Pancreas (tissue), 10 donors: Measurements from ENCODE around the gene KCTD6. TPM values are rescaled to one million over a fixed set of nuclear protein-coding genes. Genes with fewer than 3 reads are reported as not detected.

Experiments
- ATAC-seq, 4 donors: fragments of 200-7000 bp; cut with Tn5 transposase; one replicate each; pipeline versions ENCODE4 v1.8.0 to v1.9.1; 2020; ENCODE audit warnings: mild to moderate bottlenecking in 4 of 4, moderate library complexity in 4 of 4
- DNase-seq, 6 donors: peaks; one replicate each; pipeline ENCODE4 v3.0.0-alpha.2; 2020
- FAIRE-seq: peaks from 2 replicates; lab custom pipeline; 2012; peaks lifted over from hg19 to GRCh38; lab: Jason Lieb, UNC
- H3K27ac ChIP-seq, 4 donors: fragments of 200-600 bp; sonication (generic); 1 replicate in 3 of 4; 2 replicates in 1 of 4; pipeline versions ENCODE4 v1.5.0 to v1.8.0; 2020
- H3K27me3 ChIP-seq, 4 donors: fragments of 200-600 bp; one replicate each; pipeline ENCODE4 v1.8.0; 2021
- H3K36me3 ChIP-seq, 3 donors: fragments of 200-600 bp; sonication (generic) in 1 of 3; one replicate each; pipeline versions ENCODE4 v1.5.0 to v1.8.0; 2020 to 2021
- H3K4me1 ChIP-seq, 3 donors: fragments of 200-600 bp; one replicate each; pipeline ENCODE4 v1.8.0; 2021
- H3K4me3 ChIP-seq, 4 donors: fragments of 200-600 bp; sonication (generic) in 2 of 4; one replicate each; pipeline versions ENCODE4 v1.5.0 to v1.8.0; 2020 to 2021
- H3K9me3 ChIP-seq, 4 donors: fragments of 200-600 bp; one replicate each; pipeline ENCODE4 v1.8.0; 2021
- CTCF ChIP-seq, 4 donors: fragments of 200-600 bp; sonication (generic) in 3 of 4; IDR thresholded peaks; one replicate each; pipeline versions ENCODE4 v1.5.0 to v1.8.0; 2021; ENCODE audit warnings: antibody characterized with exemption in 4 of 4
- WGBS, 2 donors: extraction: QIAGEN DNeasy Blood & Tissue Kit; methylation state at CpG; one replicate each; pipeline ENCODE4 v1.1.7; 2013; 5-methylcytosine and 5-hydroxymethylcytosine counted together
- intact Hi-C, 3 donors: fragments of 100-400 bp; cut with DNase I; formaldehyde crosslinking; loops; one replicate each; pipeline versions ENCODE4 v1.11.1 to v1.14.2; 2022
- polyA plus RNA-seq, 2 donors: library from polyadenylated mRNA; stranded (reverse); fragments of 200-250 nt; gene quantifications; one replicate each; pipeline ENCODE4 v1.2.3, GENCODE V29; 2013
- total RNA-seq, 6 donors: library from RNA; stranded (reverse); fragmentation: NEBNext Ultra II Directional in 4 of 6; extraction: Animal tissue kit (Norgen Biotek cat#: 25700) in 4 of 6; gene quantifications; one replicate each; pipeline versions ENCODE4 v1.2.1 to v1.2.4, GENCODE V29; 2021 to 2023
- donor health status: healthy with polysubstance abuse.
- donor health status: DM: no; HTN: no; CAD: no; lungs with moderate emphysema.
- donor health status: DM: no; HTN: no; CAD: no.
- donor health status: control.
- donor health status: control.
- donor health status: Bipolar disorder and iron deficiency.
- donor health status: DM: yes; HTN: yes; CAD: no.
- donor health status: DM: no; HTN: no; CAD: no.
- donor health status: DM: no; HTN: no; CAD: no.
- donor health status: DM: yes; HTN: yes; CAD: no.

Gene KCTD6
- total and polyA plus RNA-seq, 8 donors = 2.2 to 13.8 (median 4.4) TPM

- H3K27ac ChIP-seq = no peak overlapping the region
- H3K9me3 ChIP-seq = no peaks in the 10 kb centered on the region
- H3K4me3 ChIP-seq = no peak overlapping the region
- H3K27me3 ChIP-seq = no peaks in the 10 kb centered on the region
- peaks cover 12 to 20% (median 13%) of the 10 kb centered on the region in 3 donors for H3K4me1 ChIP-seq
- ATAC-seq = no peak
- no peak for FAIRE-seq
- WGBS, 2 donors = 77 to 85% methylated on average over 4 of the region's 4 CpGs
- intact Hi-C loops = loop anchor here in 1 of 3 donors (10.0 kb wide), 1 partner anchor 166 kb away; no protein-coding TSS in a partner anchor
- H3K36me3 ChIP-seq = no peaks in the 10 kb centered on the region
- no peak for TF ChIP-seq CTCF (IDR thresholded peaks at IDR 0.05)
- DNase-seq = no peak
These were observed 22.8 kb upstream of the KCTD6 start for GRCh38 chr3:58469096-58469495.

GRCh38 chr3:58470363-58471024 is 21.4 kb upstream of the KCTD6 start:
- Histone ChIP-seq H3K9me3 (no peaks in the 10 kb centered on the region), H3K4me3 (no peak overlapping the region), H3K4me1 (peaks cover 12 to 20% (median 13%) of the 10 kb centered on the region in 3 donors), H3K36me3 (no peaks in the 10 kb centered on the region), H3K27me3 (no peaks in the 10 kb centered on the region), H3K27ac (peak overlapping the region in 3 of 4 donors; percentile 36 to 76 (median 69))
- DNase-seq = no peak
- ATAC-seq = no peak
- 95 to 96% methylated on average over 12 of the region's 12 CpGs for WGBS, 2 donors
- TF ChIP-seq CTCF (IDR thresholded peaks at IDR 0.05) = no peak
- intact Hi-C loops = no loop called here
- no peak for FAIRE-seq

GRCh38 chr3:58471025-58471887 is 20.6 kb upstream of the KCTD6 start:
- DNase-seq (peak in 3 of 6 donors; percentile 56 to 72 (median 58)), ATAC-seq (peak; percentile 93 to 98 (median 98)), FAIRE-seq (no peak)
- Histone ChIP-seq H3K27ac (peak overlapping the region; percentile 33 to 76 (median 64)), H3K27me3 (no peaks in the 10 kb centered on the region), H3K36me3 (no peaks in the 10 kb centered on the region), H3K4me1 (peaks cover 12 to 20% (median 13%) of the 10 kb centered on the region in 3 donors), H3K4me3 (no peak overlapping the region), H3K9me3 (no peaks in the 10 kb centered on the region)
- intact Hi-C loops = no loop called here
- TF ChIP-seq CTCF (IDR thresholded peaks at IDR 0.05) = no peak
- 46 to 54% methylated on average over 10 of the region's 10 CpGs for WGBS, 2 donors

GRCh38 chr3:58473275-58473674 is 18.6 kb upstream of the KCTD6 start:
- 100% methylated on average over 1 of the region's 1 CpG for WGBS, 2 donors
- no peak for DNase-seq
- no peak overlapping the region for H3K27ac ChIP-seq
- intact Hi-C loops = no loop called here
- ATAC-seq = no peak
- H3K4me3 ChIP-seq = no peak overlapping the region
- no peak for TF ChIP-seq CTCF (IDR thresholded peaks at IDR 0.05)
- peaks cover 12 to 20% (median 13%) of the 10 kb centered on the region in 3 donors for H3K4me1 ChIP-seq
- H3K27me3 ChIP-seq = no peaks in the 10 kb centered on the region
- no peaks in the 10 kb centered on the region for H3K9me3 ChIP-seq
- no peak for FAIRE-seq
- no peaks in the 10 kb centered on the region for H3K36me3 ChIP-seq
